ENCODE measurements around the gene MAST2.

GRCh38 chr1:45867697-45868348 is 64.4 kb downstream of the MAST2 start:
- TF ChIP-seq POLR2AphosphoS5 (IDR thresholded peaks at IDR 0.05) = no peak
- TF ChIP-seq POLR2A (IDR thresholded peaks at IDR 0.05) = no peak
- TF ChIP-seq CTCF (IDR thresholded peaks at IDR 0.05) = no peak

Measured in prostate gland (tissue), 2 donors.